GM12878 (cell line): ENCODE data around the gene EIF2A. TPM values are rescaled to one million over a fixed set of nuclear protein-coding genes. Genes with fewer than 3 reads are reported as not detected.
A peak's percentile ranks its signal among the peaks of the same experiment; 100 is the strongest.

ENCODE experiments used
- ATAC-seq: fragments of 200-7000 bp; cut with Tn5 transposase; 3 replicates; pipeline ENCODE4 v1.9.1; 2020; ENCODE audit warnings: mild to moderate bottlenecking, moderate library complexity
- BruUV-seq: library from RNA; stranded (reverse); fragments of 400-500 nt; replicated peaks from 2 replicates; lab custom pipeline; 2021; lab: Mats Ljungman, UMichigan
- CTCF ChIA-PET: fragments of 300-600 bp; sonication (Branson Sonifier 250); formaldehyde crosslinking; extraction: SDS; loops from one replicate; lab custom pipeline; 2021; ENCODE audit warnings: inconsistent platforms; lab: Yijun Ruan, JAX
- POLR2A ChIA-PET: fragments of 350-600 bp; formaldehyde crosslinking; extraction: SDS; loops from one replicate; lab custom pipeline; 2021; ENCODE audit warnings: inconsistent platforms; lab: Charles Lee
- RAD21 ChIA-PET: fragments of 300-600 bp; sonication (Branson Sonifier 250); formaldehyde crosslinking; loops from one replicate; lab custom pipeline; 2023; ENCODE audit warnings: antibody characterized with exemption; ENCODE audit not compliant: unreplicated experiment; lab: Charles Lee
- SMC1A ChIA-PET: fragments of 300-600 bp; sonication (Branson Sonifier 250); formaldehyde crosslinking; loops from one replicate; lab custom pipeline; 2023; ENCODE audit not compliant: unreplicated experiment, uncharacterized antibody; lab: Charles Lee
- DNase-seq: peaks from one replicate; pipeline ENCODE4 v3.0.0-alpha.2; 2011; ENCODE audit warnings: low read depth, low spot score
- FAIRE-seq: peaks from 3 replicates; lab custom pipeline; 2011; peaks lifted over from hg19 to GRCh38; lab: Jason Lieb, UNC
- H2AFZ ChIP-seq: 2 replicates; pipeline ENCODE4 v1.6.0; 2011; ENCODE audit warnings: low read depth, low read length, control low read depth; ENCODE audit not compliant: control insufficient read depth
- H3K27ac ChIP-seq: 2 replicates; pipeline ENCODE4 v1.5.1; 2011; ENCODE audit warnings: control low read depth; ENCODE audit not compliant: control insufficient read depth, insufficient read depth
- H3K27me3 ChIP-seq, 2 experiments: replicated peaks in 1 of 2; 2 replicates each; pipeline versions ENCODE4 v1.6.0 to v1.6.1; 2011; ENCODE audit warnings: low read length in 1 of 2; ENCODE audit not compliant: control insufficient read depth in 2 of 2, insufficient read depth in 2 of 2
- H3K36me3 ChIP-seq, 2 experiments: 2 replicates each; pipeline ENCODE4 v1.5.1; 2011; ENCODE audit warnings: low read length in 1 of 2; ENCODE audit not compliant: control insufficient read depth in 2 of 2, insufficient read depth in 2 of 2
- H3K4me1 ChIP-seq: 2 replicates; pipeline ENCODE4 v1.6.1; 2011; ENCODE audit warnings: mild to moderate bottlenecking, low read length, moderate library complexity, mixed read lengths; ENCODE audit not compliant: control insufficient read depth, insufficient read depth
- H3K4me2 ChIP-seq: 2 replicates; pipeline ENCODE4 v1.6.0; 2011; ENCODE audit warnings: control low read depth; ENCODE audit not compliant: control insufficient read depth, insufficient read depth
- H3K4me3 ChIP-seq: fragments of 200-600 bp; sonication (generic); 2 replicates; pipeline ENCODE4 v1.5.1; 2016
- H3K79me2 ChIP-seq: 2 replicates; pipeline ENCODE4 v1.6.0; 2011; ENCODE audit warnings: low read length; ENCODE audit not compliant: control insufficient read depth, insufficient read depth
- H3K9ac ChIP-seq: 2 replicates; pipeline ENCODE4 v1.8.0; 2011; ENCODE audit warnings: low read length, control low read depth, mixed read lengths; ENCODE audit not compliant: control insufficient read depth, insufficient read depth
- H3K9me3 ChIP-seq: replicated peaks from 3 replicates; pipeline ENCODE4 v1.5.1; 2011; ENCODE audit warnings: mild to moderate bottlenecking, low read length; ENCODE audit not compliant: control insufficient read depth, insufficient read depth
- H4K20me1 ChIP-seq: 2 replicates; pipeline ENCODE4 v1.6.0; 2011; ENCODE audit not compliant: control insufficient read depth, insufficient read depth
- CBX3 ChIP-seq: fragments of 200-600 bp; sonication (generic); IDR thresholded peaks from 2 replicates; pipeline ENCODE4 v1.6.1; 2016; ENCODE audit warnings: low read depth, borderline replicate concordance
- CBX5 ChIP-seq: sonication (generic); IDR thresholded peaks from 2 replicates; pipeline ENCODE4 v1.6.1; 2016; ENCODE audit warnings: low read depth, moderate library complexity, mild to moderate bottlenecking, inconsistent platforms
- EP300 ChIP-seq, 2 experiments: fragments of 150-350 bp in 1 of 2; IDR thresholded peaks; 2 replicates each; pipeline ENCODE4 v1.6.1; 2011 to 2012; ENCODE audit warnings: low read depth in 2 of 2, low read length in 2 of 2, borderline replicate concordance in 1 of 2, improper control_type of control experiment in 1 of 2, inconsistent platforms in 1 of 2; ENCODE audit not compliant: control insufficient read depth in 1 of 2
- GABPA ChIP-seq: IDR thresholded peaks from 2 replicates; pipeline ENCODE4 v1.6.1; 2014; ENCODE audit warnings: antibody characterized with exemption, low read depth, mild to moderate bottlenecking, inconsistent platforms
- IKZF1 ChIP-seq: fragments of 450-650 bp; conservative IDR thresholded peaks from 2 replicates; pipeline ENCODE4 v1.6.1; 2017; ENCODE audit warnings: antibody characterized with exemption, mild to moderate bottlenecking
- IKZF2 ChIP-seq, 2 experiments: fragments of 450-650 bp; IDR thresholded peaks; 2 replicates each; pipeline ENCODE4 v1.6.1; 2017; ENCODE audit warnings: mild to moderate bottlenecking in 2 of 2, moderate library complexity in 2 of 2
- JUNB ChIP-seq: IDR thresholded peaks from 2 replicates; pipeline ENCODE4 v1.6.1; 2016; ENCODE audit warnings: antibody characterized with exemption, mild to moderate bottlenecking
- KLF5 ChIP-seq: fragments of 450-650 bp; IDR thresholded peaks from 2 replicates; pipeline ENCODE4 v1.6.1; 2014; ENCODE audit warnings: mild to moderate bottlenecking; ENCODE audit not compliant: partially characterized antibody
- MTA2 ChIP-seq: fragments of 450-650 bp; IDR thresholded peaks from 2 replicates; pipeline ENCODE4 v1.6.1; 2016; ENCODE audit warnings: low read depth, mild to moderate bottlenecking, moderate library complexity
- NFIC ChIP-seq: IDR thresholded peaks from 2 replicates; pipeline ENCODE4 v1.6.1; 2012; ENCODE audit warnings: low read depth, mild to moderate bottlenecking, inconsistent platforms, low read length, moderate library complexity
- NFXL1 ChIP-seq: fragments of 450-650 bp; IDR thresholded peaks from 2 replicates; pipeline ENCODE4 v1.6.1; 2017; ENCODE audit warnings: antibody characterized with exemption, mild to moderate bottlenecking, borderline replicate concordance
- RBBP5 ChIP-seq: fragments of 200-600 bp; sonication (generic); conservative IDR thresholded peaks from 2 replicates; pipeline ENCODE4 v1.6.1; 2016
- RUNX3 ChIP-seq: IDR thresholded peaks from 2 replicates; pipeline ENCODE4 v1.6.1; 2012; ENCODE audit warnings: low read length, inconsistent platforms
- SIX5 ChIP-seq: IDR thresholded peaks from 2 replicates; pipeline ENCODE4 v1.6.1; 2011; ENCODE audit warnings: mild to moderate bottlenecking, low read depth, low read length, moderate library complexity; ENCODE audit not compliant: severe bottlenecking
- ZNF384 ChIP-seq: IDR thresholded peaks from 2 replicates; pipeline ENCODE4 v1.6.1; 2012; ENCODE audit warnings: low read depth, mild to moderate bottlenecking, low read length, improper control_type of control experiment, borderline replicate concordance
- WGBS: methylation state at CpG from one replicate; pipeline ENCODE4 v1.1.6; 2016; ENCODE audit warnings: low lambda C conversion rate; ENCODE audit not compliant: insufficient replicate concordance, insufficient coverage; ENCODE audit errors: missing lambda C conversion rate; 5-methylcytosine and 5-hydroxymethylcytosine counted together
- in situ Hi-C: fragments of 300-500 bp; cut with MboI; formaldehyde crosslinking; loops from 9 replicates; pipeline ENCODE4 v1.14.3; 2018; ENCODE audit warnings: mixed read lengths
- intact Hi-C: fragments of 100-400 bp; cut with micrococcal nuclease; formaldehyde crosslinking; loops from one replicate; pipeline ENCODE4 v1.14.2; 2022; ENCODE audit not compliant: unreplicated experiment
- polyA plus RNA-seq, 11 experiments: library from polyadenylated mRNA; depleted of rRNA in 4 of 11; unstranded in 6 of 11; stranded (reverse) in 5 of 11; fragments of >200 nt; fragmentation: Nextera tagmentation in 4 of 11; fragmentation: Illumina TruSeq in 1 of 11; extraction: Ambion mirVana in 4 of 11; extraction: Trizol in 1 of 11; gene quantifications; 1 replicate in 1 of 11; 2 replicates in 10 of 11; pipeline versions ENCODE4 v1.2.1 to v1.2.3, GENCODE V29; 2011 to 2016; ENCODE audit warnings: inconsistent platforms in 2 of 11, missing spikeins in 2 of 11, low read depth in 1 of 11
- total RNA-seq, 4 experiments: library from RNA; depleted of rRNA in 3 of 4; stranded (reverse); fragments of >200 nt in 3 of 4; fragmentation: Illumina TruSeq in 1 of 4; extraction: Trizol in 1 of 4; gene quantifications; 2 replicates each; pipeline versions ENCODE4 v1.2.1 to v1.2.3, GENCODE V29; 2013 to 2021
- TF ChIP-seq, protein P1 (sequence below): fragments of 450-650 bp; IDR thresholded peaks from 2 replicates; pipeline ENCODE4 v1.6.1; 2017; ENCODE audit warnings: low read depth, mild to moderate bottlenecking, moderate library complexity
- TF ChIP-seq, protein P2 (sequence below): fragments of 450-650 bp; IDR thresholded peaks from 2 replicates; pipeline ENCODE4 v1.6.1; 2017; ENCODE audit warnings: mild to moderate bottlenecking

Gene EIF2A
- total and polyA plus RNA-seq, 10 of the 15 experiments (the other 5 are each of a cell fraction or from before 2014, with no cell fraction given), result 85.4 to 211 (median 136) TPM

DNA sequence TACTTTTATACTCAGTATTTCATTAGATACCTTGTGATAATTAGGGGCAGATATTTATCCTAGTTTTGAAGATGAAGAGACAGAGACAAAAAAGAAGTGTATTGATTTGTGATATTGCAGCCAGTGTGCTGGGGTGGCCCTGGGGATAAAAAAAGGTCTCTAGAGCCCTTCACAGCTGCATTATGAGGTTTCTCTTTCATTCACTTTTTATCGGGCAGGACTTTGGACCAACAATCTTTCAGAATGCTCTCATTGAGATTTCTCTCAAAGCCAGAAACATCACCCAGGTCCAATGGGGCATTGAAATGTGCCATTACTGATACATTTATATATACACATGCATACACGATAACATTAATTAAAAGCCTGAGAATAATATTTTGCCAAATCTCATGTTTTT lies 36.0 kb downstream of the EIF2A start (continued):
- TF ChIP-seq CBX3 (no peak), KLF5 (no peak), SIX5 (no peak)

DNA sequence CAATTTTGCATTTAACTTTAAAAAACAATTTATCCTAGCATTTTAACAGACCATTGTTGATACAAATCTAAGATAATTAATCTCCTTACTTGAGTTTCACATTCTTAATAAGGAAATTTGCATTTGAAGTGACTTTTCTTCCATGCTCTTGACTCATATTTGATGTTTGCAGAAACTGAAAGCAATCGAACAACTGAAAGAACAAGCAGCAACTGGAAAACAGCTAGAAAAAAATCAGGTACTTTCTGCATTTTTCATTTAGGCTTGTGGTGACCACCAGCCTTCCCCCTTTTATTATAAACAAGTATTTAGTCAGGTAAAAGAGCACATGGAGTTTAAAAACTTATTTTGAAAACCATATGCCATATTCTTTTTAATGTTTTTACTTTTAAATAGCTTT lies 36.4 kb downstream of the EIF2A start:
- TF ChIP-seq RUNX3, result peak; percentile 70
- TF ChIP-seq NFXL1, result no peak
- 0 out of 2 replicates have a peak, but pooled peaks have one; percentile 19 for TF ChIP-seq GABPA
- TF ChIP-seq EP300 (IDR thresholded peaks at IDR 0.05; ENCODE audit: borderline replicate concordance in 1 of 2, control insufficient read depth in 1 of 2, low read depth in 2 of 2, low read length in 2 of 2), result 0 out of 4 replicates have a peak, but pooled peaks of 1 of the 2 experiments have one; percentile 44
- TF ChIP-seq, protein P1, sequence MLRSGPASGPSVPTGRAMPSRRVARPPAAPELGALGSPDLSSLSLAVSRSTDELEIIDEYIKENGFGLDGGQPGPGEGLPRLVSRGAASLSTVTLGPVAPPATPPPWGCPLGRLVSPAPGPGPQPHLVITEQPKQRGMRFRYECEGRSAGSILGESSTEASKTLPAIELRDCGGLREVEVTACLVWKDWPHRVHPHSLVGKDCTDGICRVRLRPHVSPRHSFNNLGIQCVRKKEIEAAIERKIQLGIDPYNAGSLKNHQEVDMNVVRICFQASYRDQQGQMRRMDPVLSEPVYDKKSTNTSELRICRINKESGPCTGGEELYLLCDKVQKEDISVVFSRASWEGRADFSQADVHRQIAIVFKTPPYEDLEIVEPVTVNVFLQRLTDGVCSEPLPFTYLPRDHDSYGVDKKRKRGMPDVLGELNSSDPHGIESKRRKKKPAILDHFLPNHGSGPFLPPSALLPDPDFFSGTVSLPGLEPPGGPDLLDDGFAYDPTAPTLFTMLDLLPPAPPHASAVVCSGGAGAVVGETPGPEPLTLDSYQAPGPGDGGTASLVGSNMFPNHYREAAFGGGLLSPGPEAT, result peak; percentile 85; the same call in 1 of the 2 replicates
- 0 out of 4 replicates have a peak, but pooled peaks of 1 of the 2 experiments have one; percentile 29 for TF ChIP-seq IKZF2 (IDR thresholded peaks at IDR 0.05)
- no peak for TF ChIP-seq RBBP5
- 0 out of 2 replicates have a peak, but pooled peaks have one; percentile 31 for TF ChIP-seq MTA2
- no peak for TF ChIP-seq CBX5
- TF ChIP-seq, protein P2, sequence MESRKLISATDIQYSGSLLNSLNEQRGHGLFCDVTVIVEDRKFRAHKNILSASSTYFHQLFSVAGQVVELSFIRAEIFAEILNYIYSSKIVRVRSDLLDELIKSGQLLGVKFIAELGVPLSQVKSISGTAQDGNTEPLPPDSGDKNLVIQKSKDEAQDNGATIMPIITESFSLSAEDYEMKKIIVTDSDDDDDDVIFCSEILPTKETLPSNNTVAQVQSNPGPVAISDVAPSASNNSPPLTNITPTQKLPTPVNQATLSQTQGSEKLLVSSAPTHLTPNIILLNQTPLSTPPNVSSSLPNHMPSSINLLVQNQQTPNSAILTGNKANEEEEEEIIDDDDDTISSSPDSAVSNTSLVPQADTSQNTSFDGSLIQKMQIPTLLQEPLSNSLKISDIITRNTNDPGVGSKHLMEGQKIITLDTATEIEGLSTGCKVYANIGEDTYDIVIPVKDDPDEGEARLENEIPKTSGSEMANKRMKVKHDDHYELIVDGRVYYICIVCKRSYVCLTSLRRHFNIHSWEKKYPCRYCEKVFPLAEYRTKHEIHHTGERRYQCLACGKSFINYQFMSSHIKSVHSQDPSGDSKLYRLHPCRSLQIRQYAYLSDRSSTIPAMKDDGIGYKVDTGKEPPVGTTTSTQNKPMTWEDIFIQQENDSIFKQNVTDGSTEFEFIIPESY, result no peak
- 0 out of 2 replicates have a peak, but pooled peaks have one; percentile 19 for TF ChIP-seq IKZF1
- TF ChIP-seq NFIC, result peak; percentile 73
- peak; percentile 73 for TF ChIP-seq ZNF384
- TF ChIP-seq JUNB, result no peak
- Histone ChIP-seq H3K27me3 (no peaks in the 10 kb centered on the region), H3K4me1 (peaks cover 12% of the 10 kb centered on the region), H2AFZ (no peak overlapping the region), H3K4me3 (no peak overlapping the region), H3K9me3 (no peaks in the 10 kb centered on the region), H3K27ac (peak overlapping the region; percentile 88), H3K9ac (no peak overlapping the region; the same call in 1 of the 2 replicates), H3K36me3 (peaks cover 4 to 27% of the 10 kb centered on the region in 2 experiments), H4K20me1 (no peaks in the 10 kb centered on the region), H3K79me2 (peaks cover 37% of the 10 kb centered on the region), H3K4me2 (peak overlapping the region; percentile 69)
- DNase-seq (no peak), ATAC-seq (peak; percentile 84), FAIRE-seq (peak; percentile 80)
- no TSS peak for BruUV-seq
- CTCF ChIA-PET, result interaction anchor here (1.0 to 3.2 kb wide), 5 partner anchors 15 to 282 kb away, joined by 3 to 18 read pairs (median 3); no protein-coding TSS in a partner anchor
- SMC1A ChIA-PET, result interaction anchor here (0.8 to 4.0 kb wide), 11 partner anchors 9 to 181 kb away, joined by 3 to 26 read pairs (median 5); partner anchors contain the start of gene ERICH6
- in situ Hi-C loops, result no loop called here
- POLR2A ChIA-PET, result interaction anchor here (0.6 to 3.3 kb wide), 10 partner anchors 11 to 179 kb away, joined by 3 to 22 read pairs (median 4); partner anchors contain the start of genes EIF2A and SERP1
- RAD21 ChIA-PET, result interaction anchor here (0.7 to 2.7 kb wide), 9 partner anchors 11 to 181 kb away, joined by 3 to 25 read pairs (median 5); partner anchors contain the start of genes ERICH6, SELENOT and SIAH2
- intact Hi-C loops, result no loop called here
- WGBS, result 0% methylated on average over 1 of the region's 1 CpG
